HG03196 (cell line): Measurements from ENCODE around the gene SDK2.

Experiments
- ATAC-seq: cut with Tn5 transposase; IDR thresholded peaks from one replicate; pipeline ENCODE4 v1.9.1; 2021; ENCODE audit not compliant: unreplicated experiment

The SDK2 gene

DNA sequence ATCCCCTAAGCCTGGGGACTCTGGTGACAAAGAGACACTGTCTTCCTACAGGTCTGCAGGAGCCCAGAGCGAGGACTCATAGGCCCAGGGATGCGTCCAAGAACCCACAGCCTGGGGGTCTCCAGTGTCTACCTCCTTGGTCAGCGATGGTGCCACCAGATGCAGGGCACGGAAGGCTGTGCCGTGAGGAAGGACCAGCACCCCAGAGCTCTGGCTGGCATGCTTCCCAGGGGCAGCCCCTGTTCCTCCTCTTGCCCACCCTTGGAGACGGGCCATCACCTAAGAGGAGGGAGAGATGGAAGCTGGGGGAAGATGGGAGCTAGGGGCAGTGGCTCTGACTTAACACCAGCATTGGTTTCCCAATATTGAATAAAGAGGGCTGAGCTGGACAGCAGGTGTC is 125.2 kb downstream of the SDK2 start:
- ATAC-seq: no peak

DNA sequence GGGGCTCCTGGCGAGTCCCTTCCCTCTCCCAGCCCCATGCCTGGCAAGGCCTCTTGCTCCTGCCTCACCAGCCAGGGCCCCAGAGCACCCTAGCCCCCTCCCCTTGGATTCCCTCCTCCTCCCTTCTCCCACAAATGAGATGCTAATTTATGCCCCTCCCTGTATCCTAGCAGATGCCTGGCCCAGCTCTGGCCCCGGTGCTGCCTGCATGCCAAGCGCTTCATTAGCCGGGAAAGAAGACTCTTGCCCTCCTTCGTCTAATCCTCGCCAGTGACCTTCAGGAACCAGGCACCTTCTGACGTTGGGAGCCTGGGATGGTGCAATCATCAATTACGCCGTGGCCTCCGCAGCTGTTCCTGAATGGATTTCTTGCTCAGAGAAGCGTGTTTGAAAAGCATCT is 127.8 kb downstream of the SDK2 start:
- no peak for ATAC-seq

DNA sequence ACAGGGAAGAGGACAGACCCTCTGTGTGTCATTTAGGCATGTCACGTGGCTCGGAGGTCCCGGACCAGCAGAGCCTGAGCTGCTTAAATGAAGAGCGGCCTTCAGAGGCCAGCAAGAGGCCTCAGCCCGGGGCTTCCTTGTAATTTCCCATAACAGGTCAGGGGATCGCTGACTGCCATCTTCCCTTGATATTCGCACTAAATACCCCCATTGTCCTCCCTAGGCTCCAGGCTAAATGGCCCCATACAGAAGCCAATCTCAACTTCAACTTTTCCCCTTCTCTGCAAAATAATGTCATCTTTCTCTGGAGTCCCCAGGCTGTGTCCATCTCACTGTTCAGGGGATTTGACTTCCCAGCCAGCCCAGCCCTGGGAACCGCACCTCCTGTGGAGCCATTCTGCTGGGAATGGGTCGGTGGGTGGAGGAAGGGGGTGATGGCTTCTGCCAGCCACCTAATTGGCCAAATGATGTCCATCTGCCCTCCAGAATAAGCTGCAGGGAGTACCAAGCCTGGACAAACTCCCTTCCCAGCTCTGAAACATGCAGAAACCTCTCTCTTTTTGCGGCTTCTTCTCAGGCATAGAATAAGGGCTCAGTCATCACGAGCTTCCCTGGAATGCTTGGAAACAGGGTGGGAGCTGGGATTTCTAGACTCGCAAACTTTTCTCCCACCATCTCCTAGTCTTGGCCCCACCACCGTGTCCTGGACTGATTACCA is 129.9 kb downstream of the SDK2 start:
- no peak for ATAC-seq

DNA sequence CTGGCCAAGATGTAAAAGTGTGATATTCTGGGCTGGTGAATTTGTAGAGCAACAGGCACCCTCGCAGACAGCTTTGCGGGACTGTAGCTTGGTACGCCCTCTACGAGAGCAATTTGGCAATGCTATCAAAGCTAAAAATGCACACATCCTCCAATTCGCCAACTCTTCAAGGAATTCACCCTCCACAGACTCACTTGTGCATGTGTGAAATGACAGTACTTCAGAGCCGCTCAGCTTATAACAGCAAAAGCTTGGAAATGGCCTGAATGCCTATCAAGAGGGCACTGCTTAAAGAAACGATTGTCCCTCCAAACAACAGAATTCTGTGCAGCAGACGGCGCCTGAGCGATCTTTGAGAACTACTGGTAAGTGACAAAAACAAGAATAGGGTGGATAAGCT is 130.8 kb downstream of the SDK2 start:
- ATAC-seq: no peak

DNA sequence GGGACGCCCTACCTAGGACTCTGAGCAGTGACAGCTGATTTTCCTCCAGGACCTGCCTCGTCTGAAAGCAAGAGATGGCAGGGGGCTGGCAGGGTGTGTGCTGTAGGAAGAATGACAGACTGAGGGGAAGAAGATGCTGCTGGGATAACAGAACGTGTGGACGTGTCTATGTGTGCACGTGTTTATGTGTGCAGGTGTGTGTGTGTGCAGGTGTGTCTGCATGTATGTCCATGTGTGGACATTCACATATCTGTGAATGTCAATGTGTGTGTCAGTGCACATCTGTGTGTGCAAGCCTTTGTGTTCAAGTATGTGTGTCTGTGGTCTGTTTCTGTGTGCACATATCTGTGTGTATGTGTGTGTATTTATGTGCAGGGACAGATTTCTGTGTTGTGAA is 132.5 kb downstream of the SDK2 start:
- no peak for ATAC-seq

DNA sequence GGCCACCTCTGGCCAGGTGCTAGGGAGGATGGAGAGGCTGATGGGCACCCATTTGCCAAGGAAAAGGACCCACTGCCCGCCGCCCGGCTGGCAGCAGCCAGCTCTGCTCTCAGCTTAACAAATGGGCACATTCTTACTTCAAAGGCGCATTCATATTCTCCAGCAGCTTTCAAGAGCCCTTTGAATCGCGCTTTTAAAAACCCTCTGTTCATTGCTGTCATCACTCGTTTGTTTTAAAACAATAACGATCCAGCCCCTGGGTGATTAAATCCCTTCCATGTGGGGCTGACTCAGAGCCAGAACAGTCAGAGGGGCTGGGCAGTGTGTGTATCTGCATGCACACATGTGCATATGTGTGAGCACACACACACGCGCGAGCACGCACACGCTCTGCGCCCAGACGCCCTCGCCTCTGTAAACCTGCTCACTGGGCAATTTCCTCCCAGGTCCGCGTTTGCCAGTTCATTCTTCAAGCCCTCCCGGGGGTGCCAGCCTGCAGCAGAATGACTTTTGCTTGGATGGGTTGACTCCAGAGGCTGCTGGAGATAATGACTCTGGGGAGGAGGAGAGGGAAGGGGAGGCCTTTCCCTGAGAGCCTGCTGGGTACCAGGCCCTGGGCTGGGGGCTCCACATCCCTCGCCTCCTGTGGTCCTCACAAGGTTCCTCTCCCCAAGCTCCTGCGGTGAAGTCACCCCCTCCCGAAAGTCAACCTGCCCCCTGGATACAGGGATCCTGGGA is 133.1 kb downstream of the SDK2 start:
- no peak for ATAC-seq

DNA sequence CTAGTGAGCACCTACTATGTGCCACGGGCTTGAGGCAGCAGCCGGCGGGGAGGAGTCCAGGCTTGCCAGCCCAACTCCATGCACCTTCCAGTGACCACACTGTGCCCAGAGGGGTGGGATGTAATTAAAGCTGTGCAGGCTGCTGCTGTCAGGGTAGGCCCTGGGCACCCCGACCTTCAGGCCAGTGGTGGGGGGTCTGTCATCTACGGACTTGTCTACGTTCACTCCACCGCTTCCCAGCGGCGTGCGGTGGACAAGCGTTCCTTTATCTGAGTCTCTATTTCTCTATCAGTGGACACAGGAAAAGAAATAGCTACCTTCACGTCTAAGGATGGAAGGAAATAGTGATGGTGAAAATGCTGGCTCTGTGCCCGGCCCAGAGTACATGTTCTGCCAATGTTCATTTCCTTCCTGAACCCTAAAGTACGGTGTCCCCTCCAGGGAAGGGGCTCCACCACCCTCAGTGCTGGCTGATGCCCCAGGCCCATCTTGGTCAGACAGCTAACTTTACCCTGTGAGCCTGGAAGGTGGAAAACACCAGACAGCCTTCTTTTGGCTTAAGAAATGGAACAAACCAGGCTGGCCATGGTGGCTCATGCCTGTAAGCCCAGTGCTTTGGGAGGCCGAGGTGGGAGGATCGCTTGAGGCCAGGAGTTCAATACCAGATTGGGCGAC is 135.2 kb downstream of the SDK2 start:
- no peak for ATAC-seq

DNA sequence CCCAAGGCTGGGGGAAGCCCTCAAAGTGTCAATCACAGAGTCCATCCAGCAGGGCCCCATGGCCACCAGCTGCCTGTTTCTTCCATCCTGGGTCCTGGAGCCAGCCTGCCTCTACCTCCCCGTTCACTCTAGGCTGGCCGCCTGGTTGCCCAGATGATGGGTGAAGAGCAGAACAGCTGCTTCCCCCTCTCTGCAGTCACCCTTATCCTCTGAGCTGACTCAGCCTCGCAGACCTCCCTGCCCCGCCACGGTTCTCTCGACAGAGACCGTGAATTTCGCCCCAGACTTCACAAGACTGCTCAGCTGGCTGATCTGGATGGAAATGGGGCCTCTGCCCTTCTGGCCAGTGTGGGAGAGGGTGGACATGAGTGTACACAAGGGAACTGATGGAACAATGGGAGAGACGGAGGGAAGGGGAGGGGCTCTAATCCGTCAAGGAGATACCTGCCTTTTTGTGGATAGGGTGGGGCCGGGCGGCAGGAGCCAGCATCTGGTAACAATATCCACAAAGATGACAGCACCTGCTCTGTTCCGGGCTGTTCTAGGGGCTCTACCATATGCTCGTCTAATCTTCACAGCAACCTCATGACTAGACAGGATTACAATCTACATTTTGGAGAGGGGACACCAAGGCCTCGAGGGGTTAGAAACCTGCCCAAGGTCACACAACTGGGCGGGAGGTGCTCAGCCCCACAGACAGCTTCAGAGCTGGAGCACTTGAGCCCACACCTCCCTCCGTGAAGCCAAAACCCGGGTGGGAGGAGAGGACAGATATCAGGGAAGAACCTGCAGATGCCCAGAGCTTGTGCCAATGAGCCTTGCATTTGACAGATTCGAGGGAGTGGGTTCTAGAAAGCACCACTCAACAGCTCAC is 136.0 kb downstream of the SDK2 start:
- ATAC-seq: no peak

DNA sequence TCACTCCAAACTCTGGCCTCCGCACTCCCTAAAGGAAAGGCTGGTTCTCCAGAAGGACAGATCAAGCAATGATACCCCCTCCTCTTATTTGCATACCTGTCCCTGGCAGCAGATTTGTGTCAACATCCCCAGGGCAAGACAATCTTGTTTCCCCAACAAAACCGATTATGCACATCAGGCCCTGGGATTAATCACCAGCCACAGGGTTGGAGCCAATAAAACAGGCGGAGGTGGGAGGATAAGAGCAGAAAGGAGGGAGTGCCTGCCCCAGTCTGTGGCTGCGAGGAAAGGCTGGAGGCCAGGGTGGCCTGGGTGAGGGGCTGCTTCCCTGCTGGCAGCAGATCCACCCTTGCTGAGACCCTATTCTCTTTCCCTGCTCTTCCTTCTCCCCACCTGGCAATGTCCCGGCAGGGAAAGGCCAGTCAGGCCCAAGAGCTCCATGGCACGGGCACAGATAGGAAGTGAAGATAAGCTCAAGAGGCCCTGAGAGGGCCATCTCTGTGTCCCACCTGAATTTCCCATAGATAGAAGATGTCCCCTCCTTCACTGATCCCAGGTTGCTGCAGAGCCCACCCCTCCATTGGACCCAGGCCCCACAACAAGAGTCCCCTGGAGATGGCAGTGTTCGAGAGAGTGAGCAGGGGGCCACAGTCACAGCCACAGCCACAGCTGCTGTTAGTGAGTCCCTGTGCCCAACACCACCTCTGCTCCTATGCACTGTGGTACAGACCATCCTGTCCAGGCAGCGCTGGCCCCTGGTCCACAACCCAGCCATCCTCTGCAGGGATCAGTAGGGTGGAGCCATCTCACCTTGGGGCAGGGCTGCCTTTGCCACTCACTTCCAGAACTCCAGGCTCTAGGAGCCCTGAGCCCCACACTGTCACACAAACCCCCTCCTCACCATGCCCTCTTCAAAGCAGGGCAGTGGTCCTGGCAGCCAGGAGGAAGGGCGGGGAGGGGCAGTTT is 137.5 kb downstream of the SDK2 start:
- no peak for ATAC-seq

DNA sequence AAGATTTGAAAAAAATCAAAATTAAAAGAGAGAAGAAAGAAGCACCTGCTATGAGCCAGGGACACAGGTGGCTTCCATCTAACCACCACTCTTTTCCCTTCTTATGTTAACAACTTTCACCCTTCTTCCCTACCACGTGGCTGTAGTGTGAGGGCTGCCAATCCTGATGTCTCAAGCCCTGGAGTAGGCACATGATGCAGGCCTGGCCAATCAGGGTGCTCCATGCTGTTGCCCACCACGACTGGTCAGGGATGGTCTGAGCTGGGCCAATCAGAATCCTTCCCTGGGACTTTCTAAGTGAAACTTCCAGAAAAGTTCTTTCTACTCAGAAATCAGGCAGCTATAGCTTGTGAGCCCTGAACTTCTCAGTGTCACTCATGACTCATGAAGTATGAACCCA is 140.7 kb downstream of the SDK2 start:
- ATAC-seq: no peak

DNA sequence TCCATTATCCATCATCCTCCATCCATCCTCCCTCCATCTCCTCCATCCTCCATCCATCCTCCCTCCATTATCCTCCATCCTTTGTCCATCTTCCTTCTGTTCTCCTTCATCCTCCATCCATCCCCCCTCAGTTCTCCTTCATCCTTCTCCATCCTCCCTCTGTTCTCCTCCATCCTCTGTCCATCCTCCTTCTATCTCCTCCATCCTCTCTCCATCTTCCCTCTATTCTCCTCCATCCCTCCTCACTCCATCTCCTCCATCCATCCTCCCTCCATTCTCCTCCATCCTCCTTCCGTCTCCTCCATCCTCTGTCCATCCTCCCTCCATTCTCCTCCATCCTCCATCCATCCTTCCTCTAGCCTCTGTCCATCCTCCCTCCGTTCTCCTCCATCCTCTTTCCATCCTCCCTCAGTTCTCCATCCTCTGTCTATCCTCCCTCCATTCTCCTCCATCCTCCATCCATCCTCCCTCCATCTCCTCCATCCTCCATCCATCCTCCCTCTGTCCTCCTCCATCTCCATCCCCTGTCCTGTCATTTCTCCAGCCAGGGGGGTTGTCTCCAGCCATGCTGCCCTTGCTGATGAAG is 143.7 kb downstream of the SDK2 start:
- no peak for ATAC-seq

DNA sequence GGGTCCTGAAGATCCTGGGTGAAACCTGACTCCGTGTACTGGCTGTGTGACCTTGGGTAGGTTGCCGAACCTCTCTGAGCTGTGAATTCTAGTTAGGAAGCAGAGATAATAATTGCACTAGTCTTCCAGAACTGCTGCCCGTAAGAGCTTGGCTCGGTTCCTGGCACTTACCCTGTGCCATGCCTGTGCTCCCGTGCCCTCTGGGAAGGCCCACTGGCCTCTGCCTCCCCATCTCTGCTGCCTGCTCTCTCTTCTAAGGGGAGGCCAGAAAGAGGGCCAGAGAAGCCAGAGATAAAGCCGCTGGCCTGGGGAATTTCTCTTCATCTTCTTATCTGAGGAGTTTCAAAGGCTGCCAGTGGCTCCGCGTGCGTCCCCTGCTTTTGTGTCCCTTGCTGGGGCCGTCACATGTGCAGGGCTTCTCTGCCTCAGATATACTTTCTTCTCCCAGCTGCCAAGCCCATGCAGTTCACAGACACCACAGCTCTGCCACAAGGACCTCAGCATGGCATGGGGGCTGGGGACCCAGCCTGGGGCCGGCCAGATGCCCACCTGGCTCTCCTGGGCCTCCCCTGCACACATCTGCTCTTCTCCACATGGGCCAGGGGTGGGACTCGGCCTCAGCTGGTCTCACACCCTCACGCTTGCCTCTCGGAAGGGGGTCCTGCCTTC is 145.2 kb downstream of the SDK2 start:
- ATAC-seq: no peak

DNA sequence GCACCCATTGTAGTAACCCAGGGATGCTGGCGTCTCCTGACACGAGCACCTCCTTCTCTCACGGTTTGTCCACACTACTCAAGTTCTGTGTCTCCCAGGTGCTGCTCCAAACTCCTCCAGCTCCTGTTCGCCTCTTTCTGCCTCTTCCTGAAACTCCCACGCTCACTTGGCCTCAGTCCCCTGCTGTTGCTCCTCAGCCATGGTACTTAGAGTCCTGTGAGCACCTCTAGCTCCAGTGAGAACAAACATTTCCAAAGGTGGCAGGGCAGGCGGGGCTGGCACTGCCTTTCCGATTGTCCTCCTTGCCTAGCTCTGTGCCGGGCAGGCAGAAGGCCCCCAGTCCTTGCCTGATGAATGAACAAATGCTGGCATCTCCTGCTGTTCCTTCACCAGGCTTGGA is 146.1 kb downstream of the SDK2 start:
- no peak for ATAC-seq

DNA sequence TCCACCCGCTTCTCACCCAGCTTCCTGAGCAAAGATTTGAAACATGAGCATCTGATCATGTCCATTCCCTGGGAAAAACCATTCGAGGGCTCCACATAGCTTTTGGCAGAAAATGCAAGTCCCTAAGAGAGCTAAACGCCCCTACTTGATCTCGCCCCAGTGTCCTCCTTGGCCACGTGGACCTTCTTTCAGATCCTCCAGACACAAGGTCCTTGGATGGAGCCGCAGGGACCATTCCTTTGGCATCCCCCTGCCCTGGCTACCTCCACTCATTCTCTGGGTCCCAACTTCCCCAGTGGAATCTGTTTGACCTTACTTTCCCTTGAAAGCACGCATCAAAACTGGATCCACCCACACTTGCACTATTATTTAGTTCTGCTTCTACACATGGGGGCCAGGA is 146.5 kb downstream of the SDK2 start:
- ATAC-seq: no peak

DNA sequence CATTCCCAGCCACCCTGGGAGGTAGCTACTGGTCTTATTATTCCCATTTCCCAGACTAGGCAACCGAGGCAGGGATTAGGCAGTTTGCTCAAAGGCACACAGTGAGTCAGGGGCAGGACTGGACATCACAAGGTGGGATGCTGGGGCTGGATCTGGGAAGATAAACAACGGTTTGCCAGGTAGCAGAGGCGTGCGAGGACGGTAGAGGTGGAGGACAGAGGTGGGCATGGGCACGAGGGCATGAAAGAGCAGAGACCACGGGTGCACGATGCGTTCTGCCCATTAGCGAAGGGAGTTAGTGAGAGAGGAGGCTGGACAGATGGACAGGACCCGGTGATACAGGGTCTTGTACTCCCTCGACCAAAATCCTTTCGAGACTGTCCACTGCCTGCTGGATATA is 148.0 kb downstream of the SDK2 start:
- ATAC-seq: no peak

DNA sequence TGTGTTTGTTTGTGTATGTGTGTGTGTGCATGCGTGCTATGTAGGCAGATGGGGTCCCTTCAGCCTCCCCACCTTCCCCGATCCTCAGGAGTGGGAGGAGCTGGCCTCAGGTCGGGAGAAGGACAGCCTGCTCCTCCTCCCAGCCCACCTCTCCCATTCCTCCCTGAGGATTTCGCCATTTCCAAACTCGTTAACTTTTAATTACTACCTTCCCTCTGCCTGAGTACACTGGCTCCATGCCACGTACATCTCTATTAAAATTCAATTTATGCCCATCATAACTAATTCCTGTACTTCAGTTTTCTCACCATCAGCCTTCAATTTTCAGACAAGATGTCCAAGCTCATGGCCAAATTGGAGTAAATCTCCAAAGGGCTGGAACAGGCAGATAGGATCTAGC is 148.6 kb downstream of the SDK2 start:
- ATAC-seq: no peak

DNA sequence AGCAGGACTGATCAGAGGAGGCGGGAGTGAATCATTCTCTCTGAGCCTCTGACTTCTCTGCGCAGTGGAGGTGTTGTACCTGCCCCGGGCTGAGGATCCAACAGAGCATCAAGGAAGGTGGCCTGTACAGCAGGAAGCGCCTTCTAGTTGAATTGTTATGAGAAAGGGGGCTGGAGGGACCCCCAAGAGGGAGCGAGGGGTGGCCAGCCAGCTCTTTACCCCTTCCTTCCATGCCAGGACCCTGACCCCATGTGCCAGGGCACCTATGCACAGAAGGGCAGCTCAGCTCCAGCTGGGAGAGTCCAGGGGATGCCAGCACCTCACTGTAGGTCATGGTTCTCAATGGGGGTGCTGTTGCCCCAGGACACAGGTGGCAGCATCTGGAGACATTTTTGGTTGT is 149.3 kb downstream of the SDK2 start:
- no peak for ATAC-seq

DNA sequence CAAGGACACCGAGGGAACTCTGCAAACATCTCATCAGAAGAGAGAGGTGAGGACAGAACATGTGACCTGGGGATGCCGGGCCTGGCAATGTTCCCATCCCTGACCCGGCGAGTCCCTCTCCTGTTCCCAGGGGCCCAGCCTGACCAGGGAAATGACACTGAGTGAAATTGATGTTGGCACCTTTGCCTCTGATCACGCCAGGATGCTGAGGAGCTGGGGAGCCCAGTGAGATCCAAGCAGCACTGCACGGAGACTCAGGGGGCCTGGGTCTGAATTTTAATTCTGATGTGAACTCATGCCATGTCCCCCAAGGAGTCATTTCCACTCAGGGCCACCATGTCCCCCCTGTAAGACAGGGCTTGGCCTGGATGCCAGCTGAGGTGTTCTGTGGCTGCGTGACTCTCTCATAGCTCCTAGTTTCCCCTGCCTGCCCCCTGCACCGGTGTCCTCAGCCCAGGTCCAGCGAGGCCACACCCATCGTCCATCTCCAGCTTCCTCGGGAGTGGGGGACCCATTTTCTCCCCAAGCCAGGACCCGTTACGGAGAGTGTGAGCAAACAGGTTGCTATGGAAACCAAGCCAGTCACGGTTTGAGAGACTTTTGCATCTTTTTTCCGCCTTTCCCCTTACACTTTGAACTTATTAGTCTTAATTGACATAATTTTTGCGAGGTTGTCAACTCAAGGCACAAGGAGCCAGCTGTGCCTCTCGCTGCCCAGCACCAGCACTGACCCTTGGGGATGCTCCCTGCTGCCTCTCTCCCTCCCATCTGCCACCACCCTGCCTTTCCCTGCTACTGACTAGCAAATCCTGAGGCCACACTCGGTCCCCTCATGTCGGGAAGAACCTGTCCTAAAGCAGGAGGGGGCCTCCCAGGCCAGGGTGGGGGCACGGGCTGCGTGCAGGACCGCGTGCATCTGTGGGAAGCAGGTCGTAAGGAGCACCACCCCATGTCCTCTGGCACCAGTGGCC is 150.0 kb downstream of the SDK2 start:
- ATAC-seq: no peak
